ENCODE measurements around the gene CTSD.

DNA sequence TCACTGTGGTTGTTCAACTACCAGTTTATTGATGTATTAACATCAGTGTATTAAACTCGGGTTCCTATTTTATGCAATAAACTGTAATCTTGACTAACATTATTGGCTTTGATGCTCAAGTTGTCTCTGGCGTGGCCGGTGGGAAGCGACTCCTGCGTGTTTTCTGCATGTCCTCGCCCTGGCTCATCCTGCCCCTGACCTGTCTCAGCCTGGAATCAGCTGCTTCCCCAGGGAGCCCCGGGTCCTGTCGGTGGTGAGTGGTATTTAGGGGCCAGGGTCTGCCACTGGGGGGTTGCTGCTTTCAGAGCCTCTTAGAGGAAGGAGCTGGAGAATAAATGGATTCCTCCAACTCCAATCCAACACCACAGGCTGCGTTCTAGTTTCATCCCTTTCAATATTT, 35.9 kb downstream of the CTSD start:
- TF ChIP-seq, protein P1, sequence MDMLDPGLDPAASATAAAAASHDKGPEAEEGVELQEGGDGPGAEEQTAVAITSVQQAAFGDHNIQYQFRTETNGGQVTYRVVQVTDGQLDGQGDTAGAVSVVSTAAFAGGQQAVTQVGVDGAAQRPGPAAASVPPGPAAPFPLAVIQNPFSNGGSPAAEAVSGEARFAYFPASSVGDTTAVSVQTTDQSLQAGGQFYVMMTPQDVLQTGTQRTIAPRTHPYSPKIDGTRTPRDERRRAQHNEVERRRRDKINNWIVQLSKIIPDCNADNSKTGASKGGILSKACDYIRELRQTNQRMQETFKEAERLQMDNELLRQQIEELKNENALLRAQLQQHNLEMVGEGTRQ (IDR thresholded peaks at IDR 0.05) = no peak
- TF ChIP-seq RAD21 (conservative IDR thresholded peaks at IDR 0.05 in 1 of 2, IDR thresholded peaks at IDR 0.05 in 1 of 2) = no peak

Data from A549 (cell line).